Measurements from ENCODE around the gene WDR47.

- TF ChIP-seq CTCF (IDR thresholded peaks at IDR 0.05) (no peak), ZFX (IDR thresholded peaks at IDR 0.05; ENCODE audit: borderline replicate concordance) (no peak)
These were observed 6.4 kb upstream of the WDR47 start for GRCh38 chr1:109048335-109048734.

Data from 22Rv1 (cell line).